Pancreas (tissue), 10 donors: ENCODE data around the gene ANKRD26. TPM values are rescaled to one million over a fixed set of nuclear protein-coding genes. Genes with fewer than 3 reads are reported as not detected.

Experiments
- ATAC-seq, 4 donors: fragments of 200-7000 bp; cut with Tn5 transposase; one replicate each; pipeline versions ENCODE4 v1.8.0 to v1.9.1; 2020; ENCODE audit warnings: mild to moderate bottlenecking in 4 of 4, moderate library complexity in 4 of 4
- DNase-seq, 6 donors: peaks; one replicate each; pipeline ENCODE4 v3.0.0-alpha.2; 2020
- FAIRE-seq: peaks from 2 replicates; lab custom pipeline; 2012; peaks lifted over from hg19 to GRCh38; lab: Jason Lieb, UNC
- H3K27ac ChIP-seq, 4 donors: fragments of 200-600 bp; sonication (generic); 1 replicate in 3 of 4; 2 replicates in 1 of 4; pipeline versions ENCODE4 v1.5.0 to v1.8.0; 2020
- H3K27me3 ChIP-seq, 4 donors: fragments of 200-600 bp; one replicate each; pipeline ENCODE4 v1.8.0; 2021
- H3K36me3 ChIP-seq, 3 donors: fragments of 200-600 bp; sonication (generic) in 1 of 3; one replicate each; pipeline versions ENCODE4 v1.5.0 to v1.8.0; 2020 to 2021
- H3K4me1 ChIP-seq, 3 donors: fragments of 200-600 bp; one replicate each; pipeline ENCODE4 v1.8.0; 2021
- H3K4me3 ChIP-seq, 4 donors: fragments of 200-600 bp; sonication (generic) in 2 of 4; one replicate each; pipeline versions ENCODE4 v1.5.0 to v1.8.0; 2020 to 2021
- H3K9me3 ChIP-seq, 4 donors: fragments of 200-600 bp; one replicate each; pipeline ENCODE4 v1.8.0; 2021
- WGBS, 2 donors: extraction: QIAGEN DNeasy Blood & Tissue Kit; methylation state at CpG; one replicate each; pipeline ENCODE4 v1.1.7; 2013; 5-methylcytosine and 5-hydroxymethylcytosine counted together
- intact Hi-C, 3 donors: fragments of 100-400 bp; cut with DNase I; formaldehyde crosslinking; loops; one replicate each; pipeline versions ENCODE4 v1.11.1 to v1.14.2; 2022
- polyA plus RNA-seq, 2 donors: library from polyadenylated mRNA; stranded (reverse); fragments of 200-250 nt; gene quantifications; one replicate each; pipeline ENCODE4 v1.2.3, GENCODE V29; 2013
- total RNA-seq, 6 donors: library from RNA; stranded (reverse); fragmentation: NEBNext Ultra II Directional in 4 of 6; extraction: Animal tissue kit (Norgen Biotek cat#: 25700) in 4 of 6; gene quantifications; one replicate each; pipeline versions ENCODE4 v1.2.1 to v1.2.4, GENCODE V29; 2021 to 2023
- TF ChIP-seq, protein P1 (sequence below), 4 donors: fragments of 200-600 bp; sonication (generic) in 3 of 4; IDR thresholded peaks; one replicate each; pipeline versions ENCODE4 v1.5.0 to v1.8.0; 2021; ENCODE audit warnings: antibody characterized with exemption in 4 of 4
- donor health status: healthy with polysubstance abuse.
- donor health status: DM: no; HTN: no; CAD: no; lungs with moderate emphysema.
- donor health status: DM: no; HTN: no; CAD: no.
- donor health status: control.
- donor health status: control.
- donor health status: Bipolar disorder and iron deficiency.
- donor health status: DM: yes; HTN: yes; CAD: no.
- donor health status: DM: no; HTN: no; CAD: no.
- donor health status: DM: no; HTN: no; CAD: no.
- donor health status: DM: yes; HTN: yes; CAD: no.

The ANKRD26 gene
- total and polyA plus RNA-seq, 8 donors = 1.7 to 5.4 (median 3.7) TPM

DNA sequence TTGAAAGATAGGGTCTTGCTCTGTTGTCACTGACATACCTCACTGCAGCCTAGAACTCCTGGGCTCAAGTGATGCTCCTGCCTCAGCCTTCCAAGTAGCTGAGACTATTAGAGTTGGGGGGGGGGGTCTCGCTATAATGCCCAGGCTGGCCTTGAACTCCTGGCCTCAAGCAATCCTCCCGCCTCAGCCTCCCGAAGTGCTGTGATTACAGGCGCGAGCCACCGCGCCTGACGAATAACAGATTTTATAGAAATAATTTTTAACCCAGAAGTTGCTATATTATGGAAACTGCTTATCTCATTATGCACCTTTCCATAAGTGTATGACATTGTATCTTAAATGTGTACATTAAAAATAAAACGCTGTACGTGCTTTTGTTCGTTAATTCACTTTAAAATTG lies 846 bp downstream of the ANKRD26 start:
- 9 to 16% methylated on average over 11 of the region's 11 CpGs for WGBS, 2 donors
- H3K36me3 ChIP-seq = no peaks in the 10 kb centered on the region
- DNase-seq (no peak), FAIRE-seq (no peak), ATAC-seq (no peak)
- TF ChIP-seq, protein P1, sequence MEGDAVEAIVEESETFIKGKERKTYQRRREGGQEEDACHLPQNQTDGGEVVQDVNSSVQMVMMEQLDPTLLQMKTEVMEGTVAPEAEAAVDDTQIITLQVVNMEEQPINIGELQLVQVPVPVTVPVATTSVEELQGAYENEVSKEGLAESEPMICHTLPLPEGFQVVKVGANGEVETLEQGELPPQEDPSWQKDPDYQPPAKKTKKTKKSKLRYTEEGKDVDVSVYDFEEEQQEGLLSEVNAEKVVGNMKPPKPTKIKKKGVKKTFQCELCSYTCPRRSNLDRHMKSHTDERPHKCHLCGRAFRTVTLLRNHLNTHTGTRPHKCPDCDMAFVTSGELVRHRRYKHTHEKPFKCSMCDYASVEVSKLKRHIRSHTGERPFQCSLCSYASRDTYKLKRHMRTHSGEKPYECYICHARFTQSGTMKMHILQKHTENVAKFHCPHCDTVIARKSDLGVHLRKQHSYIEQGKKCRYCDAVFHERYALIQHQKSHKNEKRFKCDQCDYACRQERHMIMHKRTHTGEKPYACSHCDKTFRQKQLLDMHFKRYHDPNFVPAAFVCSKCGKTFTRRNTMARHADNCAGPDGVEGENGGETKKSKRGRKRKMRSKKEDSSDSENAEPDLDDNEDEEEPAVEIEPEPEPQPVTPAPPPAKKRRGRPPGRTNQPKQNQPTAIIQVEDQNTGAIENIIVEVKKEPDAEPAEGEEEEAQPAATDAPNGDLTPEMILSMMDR (IDR thresholded peaks at IDR 0.05) = no peak
- H3K4me1 ChIP-seq = peaks cover 0 to 4% (median 3%) of the 10 kb centered on the region in 3 donors
- peak overlapping the region; percentile 46 to 66 (median 62) for H3K4me3 ChIP-seq
- no peaks in the 10 kb centered on the region for H3K27me3 ChIP-seq
- intact Hi-C loops = no loop called here
- H3K9me3 ChIP-seq = no peaks in the 10 kb centered on the region
- H3K27ac ChIP-seq = peak overlapping the region in 3 of 4 donors; percentile 76 to 85 (median 83)

DNA sequence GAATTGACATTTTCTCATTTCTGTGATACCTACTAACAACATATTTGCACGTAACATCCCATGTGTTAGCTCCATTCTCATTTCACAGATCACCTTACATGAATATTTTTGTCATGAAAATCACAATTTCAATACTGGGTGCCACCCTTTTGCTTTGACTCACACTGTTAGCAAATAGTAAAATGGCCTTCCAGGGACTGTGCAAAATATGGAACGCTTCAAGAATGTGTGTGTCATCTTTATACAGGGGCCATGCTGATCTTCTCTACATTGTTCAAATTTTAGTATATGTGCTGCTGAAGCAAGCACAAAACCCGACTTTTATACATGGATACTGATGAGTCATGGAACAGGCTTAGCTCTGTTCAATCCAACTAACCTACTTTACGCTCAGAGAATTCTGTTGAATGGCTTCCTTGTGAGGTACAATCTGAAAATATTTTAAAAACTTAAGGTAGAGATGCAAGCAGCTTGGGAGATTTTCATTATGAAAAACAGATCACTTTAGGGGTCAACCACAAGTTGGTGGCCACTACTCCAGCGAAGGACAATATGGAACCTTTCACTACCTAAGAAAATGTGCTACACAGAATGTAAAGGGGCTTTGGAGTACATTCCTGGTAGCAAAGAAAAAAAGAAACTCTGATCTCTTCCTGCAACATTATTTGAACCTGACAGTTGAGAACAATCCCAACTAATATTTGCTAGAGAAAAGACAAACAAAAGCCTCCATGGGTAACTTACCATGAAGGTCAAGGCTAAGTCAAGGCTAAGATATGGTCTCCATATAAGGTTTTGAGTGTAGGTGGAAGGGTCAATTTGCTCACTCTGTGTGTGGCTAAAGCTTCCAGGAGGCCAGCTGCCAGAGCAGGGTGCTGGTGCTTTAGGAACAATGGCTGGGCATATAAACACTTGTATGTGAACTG lies 11.9 kb downstream of the ANKRD26 start:
- WGBS, 2 donors = 85 to 98% methylated on average over 5 of the region's 5 CpGs
- Histone ChIP-seq H3K36me3 (peaks cover 0 to 11% (median 3%) of the 10 kb centered on the region in 3 donors), H3K4me1 (peaks cover 0 to 1% (median 0%) of the 10 kb centered on the region in 3 donors), H3K27me3 (no peaks in the 10 kb centered on the region), H3K4me3 (no peak overlapping the region), H3K9me3 (no peaks in the 10 kb centered on the region), H3K27ac (no peak overlapping the region)
- no peak for DNase-seq
- no peak for FAIRE-seq
- no peak for ATAC-seq
- intact Hi-C loops = no loop called here
- TF ChIP-seq, protein P1 (IDR thresholded peaks at IDR 0.05) = no peak

DNA sequence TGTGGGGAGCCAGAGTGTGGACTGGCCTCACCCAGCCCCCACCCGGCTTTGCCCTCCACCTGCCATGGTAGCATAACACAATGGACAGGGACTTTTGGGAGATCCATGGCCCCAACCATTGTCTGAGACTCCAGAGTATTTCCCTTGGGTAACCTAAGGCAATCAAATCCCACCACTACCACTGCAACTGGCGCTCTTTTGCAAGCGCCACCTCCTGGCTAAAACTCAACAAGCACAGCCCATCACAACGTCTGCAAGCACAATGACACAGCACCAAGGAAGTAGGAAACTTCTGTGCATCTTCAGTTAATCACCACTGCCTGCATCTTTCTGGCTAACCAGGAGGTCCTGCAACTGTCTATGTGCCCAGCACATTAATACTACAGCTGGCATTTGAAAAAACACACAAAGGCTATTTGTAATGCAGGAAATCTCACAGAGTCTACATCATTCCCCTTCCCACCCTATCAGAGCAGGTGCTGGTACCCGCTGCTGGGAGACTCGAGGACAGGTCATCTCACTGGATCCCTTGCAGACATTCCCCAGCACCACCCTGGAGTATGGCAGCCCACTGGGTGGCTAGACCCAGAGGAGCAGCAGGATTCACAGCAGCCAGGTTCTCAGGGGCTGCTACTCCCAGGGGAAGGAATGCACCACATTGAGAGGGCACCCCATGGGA lies 27.7 kb downstream of the ANKRD26 start:
- no peak for FAIRE-seq

DNA sequence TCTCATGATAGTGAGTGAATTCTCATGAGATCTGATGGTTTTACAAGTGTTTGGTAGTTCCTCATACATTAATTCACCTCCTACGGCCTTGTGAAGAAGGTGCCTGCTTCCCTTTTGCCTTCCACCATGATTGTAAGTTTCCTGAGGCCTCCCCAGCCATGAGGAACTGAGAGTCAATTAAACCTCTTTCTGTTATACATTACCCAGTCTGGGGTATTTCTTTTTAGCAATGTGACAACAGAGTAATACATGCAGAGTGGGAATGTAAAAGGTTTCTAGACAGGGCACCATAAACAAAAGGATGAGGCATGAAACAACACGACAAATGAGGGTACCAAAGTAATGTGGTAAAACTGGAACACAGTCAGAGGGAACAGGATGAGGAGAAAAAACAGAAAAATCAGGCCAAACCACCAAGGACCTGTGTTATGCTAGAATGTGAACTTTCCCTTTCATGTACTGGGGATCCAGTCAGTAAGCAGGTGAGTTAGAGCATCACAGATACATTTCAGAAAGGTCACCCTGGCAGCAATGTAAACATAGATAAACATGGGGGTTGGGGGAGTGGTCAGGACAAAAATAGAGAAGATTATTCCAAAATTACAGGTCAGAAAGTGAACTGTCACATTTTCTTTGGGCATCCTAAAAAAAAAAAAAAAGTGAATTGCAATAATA lies 31.9 kb downstream of the ANKRD26 start:
- TF ChIP-seq, protein P1 (IDR thresholded peaks at IDR 0.05) = no peak
- Histone ChIP-seq H3K27ac (no peak overlapping the region), H3K36me3 (peaks cover 0 to 4% (median 0%) of the 10 kb centered on the region in 3 donors), H3K27me3 (no peaks in the 10 kb centered on the region), H3K9me3 (no peaks in the 10 kb centered on the region), H3K4me1 (peaks cover 0 to 7% (median 0%) of the 10 kb centered on the region in 3 donors), H3K4me3 (no peak overlapping the region)
- ATAC-seq (no peak), DNase-seq (no peak), FAIRE-seq (no peak)
- intact Hi-C loops = no loop called here
- 96% methylated on average over 2 of the region's 2 CpGs for WGBS, 2 donors

More for the DNA sequence above, 27.7 kb downstream of the ANKRD26 start:
- H3K4me3 ChIP-seq = no peak overlapping the region
- TF ChIP-seq, protein P1 (IDR thresholded peaks at IDR 0.05) = no peak
- intact Hi-C loops = no loop called here
- 94 to 95% methylated on average over 6 of the region's 6 CpGs for WGBS, 2 donors
- no peak for DNase-seq
- H3K27ac ChIP-seq = no peak overlapping the region
- ATAC-seq = no peak
- no peaks in the 10 kb centered on the region for H3K4me1 ChIP-seq
- no peaks in the 10 kb centered on the region for H3K27me3 ChIP-seq
- H3K36me3 ChIP-seq = peaks cover 0 to 8% (median 6%) of the 10 kb centered on the region in 3 donors
- H3K9me3 ChIP-seq = no peaks in the 10 kb centered on the region
